HCT116 (cell line): ENCODE results near the gene MFSD6L.

Source experiments
- ATF3 ChIP-seq: IDR thresholded peaks from 2 replicates; pipeline ENCODE4 v1.6.1; 2012
- CEBPB ChIP-seq: IDR thresholded peaks from 2 replicates; pipeline ENCODE4 v1.6.1; 2012; ENCODE audit warnings: low read depth
- EGR1 ChIP-seq: IDR thresholded peaks from 2 replicates; pipeline ENCODE4 v1.6.1; 2012; ENCODE audit warnings: low read depth
- EZH2 ChIP-seq: fragments of 200-600 bp; sonication (generic); IDR thresholded peaks from 2 replicates; pipeline ENCODE4 v1.6.1; 2017; ENCODE audit warnings: antibody characterized with exemption, mixed run types
- JUND ChIP-seq: IDR thresholded peaks from 2 replicates; pipeline ENCODE4 v1.6.1; 2012
- MAX ChIP-seq: IDR thresholded peaks from 2 replicates; pipeline ENCODE4 v1.6.1; 2012
- POLR2A ChIP-seq: IDR thresholded peaks from 2 replicates; pipeline ENCODE4 v1.7.0; 2011; ENCODE audit warnings: borderline replicate concordance; ENCODE audit not compliant: insufficient read depth, insufficient read length; ENCODE audit errors: extremely low read depth
- POLR2AphosphoS5 ChIP-seq: IDR thresholded peaks from 2 replicates; pipeline ENCODE4 v1.6.1; 2011; ENCODE audit warnings: mild to moderate bottlenecking, low read depth, low read length, moderate library complexity
- SIN3A ChIP-seq: IDR thresholded peaks from 2 replicates; pipeline ENCODE4 v1.6.1; 2012; ENCODE audit warnings: low read depth
- SP1 ChIP-seq: IDR thresholded peaks from 2 replicates; pipeline ENCODE4 v1.6.1; 2012; ENCODE audit warnings: low read depth
- TCF7L2 ChIP-seq: IDR thresholded peaks from 2 replicates; pipeline ENCODE4 v1.7.0; 2011; ENCODE audit warnings: borderline replicate concordance, inconsistent platforms; ENCODE audit not compliant: insufficient read depth, insufficient read length; ENCODE audit errors: extremely low read depth
- YY1 ChIP-seq: IDR thresholded peaks from 2 replicates; pipeline ENCODE4 v1.6.1; 2011; ENCODE audit warnings: low read length, low read depth, moderate library complexity, mild to moderate bottlenecking; ENCODE audit not compliant: insufficient replicate concordance; ENCODE audit errors: extremely low read depth
- TF ChIP-seq, protein P1 (sequence below), 3 experiments: fragments of 200-600 bp in 1 of 3; sonication (generic) in 1 of 3; IDR thresholded peaks in 2 of 3; conservative IDR thresholded peaks in 1 of 3; 2 replicates each; pipeline ENCODE4 v1.5.1; 2012 to 2017; ENCODE audit warnings: low read depth in 2 of 3, low read length in 2 of 3, antibody characterized with exemption in 1 of 3, borderline replicate concordance in 1 of 3, control low read depth in 1 of 3, mild to moderate bottlenecking in 1 of 3, mixed read lengths in 1 of 3, mixed run types in 1 of 3, moderate library complexity in 1 of 3; ENCODE audit not compliant: insufficient read depth in 1 of 3
- TF ChIP-seq, protein P2 (sequence below): IDR thresholded peaks from 2 replicates; pipeline ENCODE4 v1.6.1; 2012; ENCODE audit warnings: low read depth

DNA sequence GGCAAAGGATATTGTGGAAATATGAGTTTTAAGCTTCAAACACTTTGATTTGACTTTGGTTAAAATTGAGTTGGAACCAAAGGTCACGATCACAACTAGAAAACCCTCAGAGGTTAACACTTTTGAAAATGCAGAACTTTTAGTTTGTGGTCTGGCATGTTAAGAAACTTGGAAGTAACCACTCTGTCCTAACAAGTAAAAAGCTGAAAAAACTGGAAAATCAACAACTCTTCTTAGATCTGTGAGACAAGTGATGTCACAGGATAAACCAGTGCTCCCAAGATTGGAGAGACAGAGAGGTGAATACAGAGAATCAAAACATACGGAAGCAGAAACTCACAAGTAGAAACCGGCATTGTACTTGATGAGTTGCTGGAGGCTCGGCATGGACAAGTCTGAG, 17.4 kb downstream of the MFSD6L start:
- TF ChIP-seq, protein P1, sequence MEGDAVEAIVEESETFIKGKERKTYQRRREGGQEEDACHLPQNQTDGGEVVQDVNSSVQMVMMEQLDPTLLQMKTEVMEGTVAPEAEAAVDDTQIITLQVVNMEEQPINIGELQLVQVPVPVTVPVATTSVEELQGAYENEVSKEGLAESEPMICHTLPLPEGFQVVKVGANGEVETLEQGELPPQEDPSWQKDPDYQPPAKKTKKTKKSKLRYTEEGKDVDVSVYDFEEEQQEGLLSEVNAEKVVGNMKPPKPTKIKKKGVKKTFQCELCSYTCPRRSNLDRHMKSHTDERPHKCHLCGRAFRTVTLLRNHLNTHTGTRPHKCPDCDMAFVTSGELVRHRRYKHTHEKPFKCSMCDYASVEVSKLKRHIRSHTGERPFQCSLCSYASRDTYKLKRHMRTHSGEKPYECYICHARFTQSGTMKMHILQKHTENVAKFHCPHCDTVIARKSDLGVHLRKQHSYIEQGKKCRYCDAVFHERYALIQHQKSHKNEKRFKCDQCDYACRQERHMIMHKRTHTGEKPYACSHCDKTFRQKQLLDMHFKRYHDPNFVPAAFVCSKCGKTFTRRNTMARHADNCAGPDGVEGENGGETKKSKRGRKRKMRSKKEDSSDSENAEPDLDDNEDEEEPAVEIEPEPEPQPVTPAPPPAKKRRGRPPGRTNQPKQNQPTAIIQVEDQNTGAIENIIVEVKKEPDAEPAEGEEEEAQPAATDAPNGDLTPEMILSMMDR (IDR thresholded peaks at IDR 0.05 in 2 of 3, conservative IDR thresholded peaks at IDR 0.05 in 1 of 3; ENCODE audit: borderline replicate concordance in 1 of 3, insufficient read depth in 1 of 3, low read depth in 2 of 3, low read length in 2 of 3), result no peak
- TF ChIP-seq POLR2AphosphoS5, result no peak
- no peak for TF ChIP-seq POLR2A
- no peak for TF ChIP-seq CEBPB
- no peak for TF ChIP-seq SIN3A
- no peak for TF ChIP-seq TCF7L2
- TF ChIP-seq EZH2, result no peak
- TF ChIP-seq JUND, result no peak
- TF ChIP-seq YY1, result no peak
- no peak for TF ChIP-seq MAX
- TF ChIP-seq, protein P2, sequence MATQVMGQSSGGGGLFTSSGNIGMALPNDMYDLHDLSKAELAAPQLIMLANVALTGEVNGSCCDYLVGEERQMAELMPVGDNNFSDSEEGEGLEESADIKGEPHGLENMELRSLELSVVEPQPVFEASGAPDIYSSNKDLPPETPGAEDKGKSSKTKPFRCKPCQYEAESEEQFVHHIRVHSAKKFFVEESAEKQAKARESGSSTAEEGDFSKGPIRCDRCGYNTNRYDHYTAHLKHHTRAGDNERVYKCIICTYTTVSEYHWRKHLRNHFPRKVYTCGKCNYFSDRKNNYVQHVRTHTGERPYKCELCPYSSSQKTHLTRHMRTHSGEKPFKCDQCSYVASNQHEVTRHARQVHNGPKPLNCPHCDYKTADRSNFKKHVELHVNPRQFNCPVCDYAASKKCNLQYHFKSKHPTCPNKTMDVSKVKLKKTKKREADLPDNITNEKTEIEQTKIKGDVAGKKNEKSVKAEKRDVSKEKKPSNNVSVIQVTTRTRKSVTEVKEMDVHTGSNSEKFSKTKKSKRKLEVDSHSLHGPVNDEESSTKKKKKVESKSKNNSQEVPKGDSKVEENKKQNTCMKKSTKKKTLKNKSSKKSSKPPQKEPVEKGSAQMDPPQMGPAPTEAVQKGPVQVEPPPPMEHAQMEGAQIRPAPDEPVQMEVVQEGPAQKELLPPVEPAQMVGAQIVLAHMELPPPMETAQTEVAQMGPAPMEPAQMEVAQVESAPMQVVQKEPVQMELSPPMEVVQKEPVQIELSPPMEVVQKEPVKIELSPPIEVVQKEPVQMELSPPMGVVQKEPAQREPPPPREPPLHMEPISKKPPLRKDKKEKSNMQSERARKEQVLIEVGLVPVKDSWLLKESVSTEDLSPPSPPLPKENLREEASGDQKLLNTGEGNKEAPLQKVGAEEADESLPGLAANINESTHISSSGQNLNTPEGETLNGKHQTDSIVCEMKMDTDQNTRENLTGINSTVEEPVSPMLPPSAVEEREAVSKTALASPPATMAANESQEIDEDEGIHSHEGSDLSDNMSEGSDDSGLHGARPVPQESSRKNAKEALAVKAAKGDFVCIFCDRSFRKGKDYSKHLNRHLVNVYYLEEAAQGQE, result no peak
- TF ChIP-seq SP1, result no peak
- no peak for TF ChIP-seq EGR1
- TF ChIP-seq ATF3, result no peak
